Right atrium auricular region (tissue), 2 donors: ENCODE results near the gene KRT7. TPM values are rescaled to one million over a fixed set of nuclear protein-coding genes. Genes with fewer than 3 reads are reported as not detected.
A peak's percentile ranks its signal among the peaks of the same experiment; 100 is the strongest.

ENCODE experiments used
- DNase-seq: peaks from one replicate; pipeline ENCODE4 v3.0.0-alpha.2; 2019; ENCODE audit warnings: low spot score
- H3K27ac ChIP-seq, 2 donors: fragments of 200-600 bp; sonication (generic); 1 replicate in 1 of 2; 2 replicates in 1 of 2; pipeline ENCODE4 v1.5.1; 2016 to 2019
- H3K27me3 ChIP-seq, 2 donors: fragments of 200-600 bp; sonication (generic); one replicate each; pipeline versions ENCODE4 v1.5.1 to v1.6.0; 2017 to 2019
- H3K36me3 ChIP-seq: fragments of 200-600 bp; sonication (generic); one replicate; pipeline ENCODE4 v1.5.1; 2016
- H3K4me1 ChIP-seq, 2 donors: fragments of 200-600 bp; sonication (generic); one replicate each; pipeline versions ENCODE4 v1.5.1 to v1.6.0; 2017 to 2019
- H3K4me3 ChIP-seq, 2 donors: fragments of 200-600 bp; sonication (generic); 1 replicate in 1 of 2; 2 replicates in 1 of 2; pipeline ENCODE4 v1.5.1; 2017 to 2019; ENCODE audit warnings: mild to moderate bottlenecking in 1 of 2, moderate library complexity in 1 of 2
- H3K9me3 ChIP-seq, 2 donors: fragments of 200-600 bp; sonication (generic); one replicate each; pipeline ENCODE4 v1.5.1; 2019
- total RNA-seq, 2 donors: library from RNA; depleted of rRNA; stranded (reverse); fragments of >200 nt; gene quantifications; one replicate each; pipeline ENCODE4 v1.1.0, GENCODE V29; 2016
- TF ChIP-seq, protein P1 (sequence below), 2 donors: fragments of 200-600 bp; sonication (generic); IDR thresholded peaks; one replicate each; pipeline ENCODE4 v1.5.1; 2019; ENCODE audit warnings: antibody characterized with exemption in 2 of 2

KRT7 gene
- total RNA-seq, 2 donors from 2014 or later: 14.7 to 58.4 TPM

- TF ChIP-seq, protein P1, sequence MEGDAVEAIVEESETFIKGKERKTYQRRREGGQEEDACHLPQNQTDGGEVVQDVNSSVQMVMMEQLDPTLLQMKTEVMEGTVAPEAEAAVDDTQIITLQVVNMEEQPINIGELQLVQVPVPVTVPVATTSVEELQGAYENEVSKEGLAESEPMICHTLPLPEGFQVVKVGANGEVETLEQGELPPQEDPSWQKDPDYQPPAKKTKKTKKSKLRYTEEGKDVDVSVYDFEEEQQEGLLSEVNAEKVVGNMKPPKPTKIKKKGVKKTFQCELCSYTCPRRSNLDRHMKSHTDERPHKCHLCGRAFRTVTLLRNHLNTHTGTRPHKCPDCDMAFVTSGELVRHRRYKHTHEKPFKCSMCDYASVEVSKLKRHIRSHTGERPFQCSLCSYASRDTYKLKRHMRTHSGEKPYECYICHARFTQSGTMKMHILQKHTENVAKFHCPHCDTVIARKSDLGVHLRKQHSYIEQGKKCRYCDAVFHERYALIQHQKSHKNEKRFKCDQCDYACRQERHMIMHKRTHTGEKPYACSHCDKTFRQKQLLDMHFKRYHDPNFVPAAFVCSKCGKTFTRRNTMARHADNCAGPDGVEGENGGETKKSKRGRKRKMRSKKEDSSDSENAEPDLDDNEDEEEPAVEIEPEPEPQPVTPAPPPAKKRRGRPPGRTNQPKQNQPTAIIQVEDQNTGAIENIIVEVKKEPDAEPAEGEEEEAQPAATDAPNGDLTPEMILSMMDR (IDR thresholded peaks at IDR 0.05): no peak
- peaks cover 0 to 9% of the 10 kb centered on the region in 2 donors for H3K4me1 ChIP-seq
- no peaks in the 10 kb centered on the region for H3K9me3 ChIP-seq
- peaks cover 0 to 4% of the 10 kb centered on the region in 2 donors for H3K27me3 ChIP-seq
- no peak for DNase-seq
- H3K36me3 ChIP-seq: no peaks in the 10 kb centered on the region
- H3K27ac ChIP-seq: no peak overlapping the region
- H3K4me3 ChIP-seq: no peak overlapping the region
These were observed 23.7 kb upstream of the KRT7 start for GRCh38 chr12:52209321-52209720.

GRCh38 chr12:52210186-52210924, 22.7 kb upstream of the KRT7 start:
- Histone ChIP-seq H3K9me3 (no peaks in the 10 kb centered on the region), H3K27me3 (peaks cover 0 to 4% of the 10 kb centered on the region in 2 donors), H3K27ac (no peak overlapping the region), H3K4me1 (peaks cover 0 to 9% of the 10 kb centered on the region in 2 donors), H3K4me3 (no peak overlapping the region), H3K36me3 (no peaks in the 10 kb centered on the region)
- TF ChIP-seq, protein P1 (IDR thresholded peaks at IDR 0.05): no peak
- DNase-seq: peak; percentile 75

DNA sequence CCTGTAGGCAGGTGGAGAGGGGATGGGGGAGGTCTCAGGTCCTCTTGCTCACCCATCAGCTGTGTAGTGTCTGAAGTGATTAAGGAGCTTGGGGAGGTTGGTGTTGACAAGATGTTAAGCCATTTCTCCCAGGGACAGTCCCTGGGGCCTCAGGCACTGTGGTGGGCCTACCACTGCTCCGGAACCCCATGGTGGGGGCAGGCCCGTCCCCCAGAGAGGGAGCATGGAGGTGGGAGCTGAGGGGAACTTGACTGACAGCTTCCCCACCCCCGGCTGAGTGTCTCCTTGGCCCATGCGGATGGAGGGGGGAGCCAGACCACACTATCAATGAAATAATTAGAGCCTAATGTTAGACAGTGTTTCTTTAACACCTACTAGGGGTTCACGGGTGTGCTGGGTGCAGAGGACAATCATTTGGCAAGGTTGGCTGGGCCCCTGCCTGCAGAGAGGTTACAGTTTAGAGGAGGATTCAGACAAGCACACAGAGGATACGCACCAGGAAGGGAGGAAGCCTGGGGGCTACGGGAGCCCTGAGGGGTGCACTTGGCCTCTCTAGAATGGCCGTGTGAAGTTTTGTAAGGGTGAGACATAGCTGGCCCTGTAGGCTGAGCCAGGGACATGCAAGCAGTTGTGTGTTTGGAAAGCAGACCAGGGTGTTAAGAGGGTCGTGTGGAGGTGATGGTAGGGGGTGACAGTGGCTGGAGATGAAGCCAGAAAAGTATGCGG, 22.0 kb upstream of the KRT7 start:
- Histone ChIP-seq H3K4me3 (no peak overlapping the region), H3K36me3 (no peaks in the 10 kb centered on the region), H3K27ac (no peak overlapping the region), H3K9me3 (no peaks in the 10 kb centered on the region), H3K27me3 (peaks cover 0 to 4% of the 10 kb centered on the region in 2 donors), H3K4me1 (peaks cover 0 to 9% of the 10 kb centered on the region in 2 donors)
- TF ChIP-seq, protein P1 (IDR thresholded peaks at IDR 0.05): no peak
- no peak for DNase-seq

GRCh38 chr12:52211716-52212585, 21.1 kb upstream of the KRT7 start:
- Histone ChIP-seq H3K27me3 (peaks cover 0 to 4% of the 10 kb centered on the region in 2 donors), H3K27ac (no peak overlapping the region), H3K9me3 (no peaks in the 10 kb centered on the region), H3K4me3 (no peak overlapping the region), H3K4me1 (peaks cover 0 to 15% of the 10 kb centered on the region in 2 donors), H3K36me3 (no peaks in the 10 kb centered on the region)
- DNase-seq: no peak
- TF ChIP-seq, protein P1 (IDR thresholded peaks at IDR 0.05): no peak

DNA sequence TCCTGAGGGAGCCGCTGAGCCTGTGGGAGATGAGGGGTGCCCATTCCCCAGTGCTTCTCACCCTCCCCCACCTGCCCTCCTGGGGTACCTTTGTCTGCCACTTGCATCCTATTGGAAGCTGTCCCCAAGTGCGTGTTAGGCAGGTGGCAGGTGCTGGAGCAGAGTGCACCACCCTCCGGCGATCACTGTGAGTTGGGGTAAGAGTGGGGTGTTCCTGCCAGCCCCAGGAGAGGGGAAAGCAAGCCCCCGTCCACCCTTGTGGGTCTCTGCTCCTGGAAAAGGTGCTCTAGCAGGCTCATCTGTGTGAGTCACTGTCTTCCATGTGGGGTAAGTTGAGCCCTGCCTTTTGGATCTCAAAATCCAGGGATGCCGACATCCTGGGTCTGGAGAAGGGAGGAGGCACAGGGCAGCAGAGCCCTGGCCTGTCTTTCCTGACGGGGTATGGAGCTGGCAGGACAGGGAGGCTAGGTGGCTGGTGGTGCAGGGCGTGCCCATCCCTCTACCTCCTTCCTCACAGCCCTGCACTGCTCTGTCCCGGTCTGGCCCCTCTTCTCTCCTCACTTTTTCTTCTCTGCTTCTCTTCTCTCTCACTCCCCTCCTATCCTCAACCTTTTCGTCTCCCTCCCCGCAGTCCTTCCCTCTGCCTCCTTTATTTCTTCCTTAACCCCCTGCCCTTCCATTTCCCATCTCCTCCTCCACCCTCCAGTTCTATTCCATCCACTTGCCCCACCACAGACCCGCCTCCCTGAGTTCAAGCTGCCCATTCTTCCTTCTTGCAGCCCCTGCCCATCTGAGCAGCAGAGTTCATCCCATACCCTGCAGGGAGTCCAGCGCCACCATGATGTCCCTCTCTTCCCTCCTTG, 20.1 kb upstream of the KRT7 start:
- no peaks in the 10 kb centered on the region for H3K9me3 ChIP-seq
- no peak overlapping the region for H3K4me3 ChIP-seq
- TF ChIP-seq, protein P1 (IDR thresholded peaks at IDR 0.05): no peak
- no peaks in the 10 kb centered on the region for H3K36me3 ChIP-seq
- peaks cover 0 to 4% of the 10 kb centered on the region in 2 donors for H3K27me3 ChIP-seq
- H3K27ac ChIP-seq: no peak overlapping the region
- H3K4me1 ChIP-seq: peaks cover 0 to 14% of the 10 kb centered on the region in 2 donors
- DNase-seq: no peak
